Upper lobe of right lung (tissue), 1 donor: ENCODE measurements around the gene PFKFB4. TPM values are rescaled to one million over a fixed set of nuclear protein-coding genes. Genes with fewer than 3 reads are reported as not detected.

Experiments used
- ATAC-seq: fragments of 200-7000 bp; cut with Tn5 transposase; one replicate; pipeline ENCODE4 v1.9.1; 2020; ENCODE audit warnings: mild to moderate bottlenecking, moderate library complexity
- DNase-seq: peaks from one replicate; pipeline ENCODE4 v3.0.0-alpha.2; 2020
- H3K27ac ChIP-seq: fragments of 200-600 bp; one replicate; pipeline ENCODE4 v1.8.0; 2022
- H3K27me3 ChIP-seq: fragments of 200-600 bp; one replicate; pipeline ENCODE4 v1.8.0; 2022; ENCODE audit warnings: mild to moderate bottlenecking
- H3K36me3 ChIP-seq: fragments of 200-600 bp; one replicate; pipeline ENCODE4 v1.8.0; 2022
- H3K4me1 ChIP-seq: fragments of 200-600 bp; one replicate; pipeline ENCODE4 v1.8.0; 2022
- H3K4me3 ChIP-seq: fragments of 200-600 bp; one replicate; pipeline ENCODE4 v1.8.0; 2022; ENCODE audit warnings: mild to moderate bottlenecking
- H3K9me3 ChIP-seq: fragments of 200-600 bp; one replicate; pipeline ENCODE4 v1.8.0; 2022
- CTCF ChIP-seq: fragments of 200-600 bp; IDR thresholded peaks from one replicate; pipeline ENCODE4 v1.8.0; 2022; ENCODE audit warnings: antibody characterized with exemption
- intact Hi-C: fragments of 100-400 bp; cut with DNase I; formaldehyde crosslinking; loops from one replicate; pipeline ENCODE4 v1.11.0; 2022
- total RNA-seq: library from RNA; stranded (reverse); fragmentation: NEBNext Ultra II Directional; extraction: Animal tissue kit (Norgen Biotek cat#: 25700); gene quantifications from one replicate; pipeline ENCODE4 v1.2.1, GENCODE V29; 2021
- donor health status: DM: no; HTN: yes; CAD: no; lungs with severe emphysema.

The PFKFB4 gene
- total RNA-seq, 1 donor from 2014 or later, result 11.0 TPM

- no peak for ATAC-seq
- TF ChIP-seq CTCF, result no peak
- peaks cover 13% of the 10 kb centered on the region for H3K27me3 ChIP-seq
- H3K9me3 ChIP-seq, result no peaks in the 10 kb centered on the region
- H3K27ac ChIP-seq, result no peak overlapping the region
- DNase-seq, result no peak
- intact Hi-C loops, result no loop called here
- H3K36me3 ChIP-seq, result no peaks in the 10 kb centered on the region
- no peak overlapping the region for H3K4me3 ChIP-seq
- peaks cover 3% of the 10 kb centered on the region for H3K4me1 ChIP-seq
Measured at GRCh38 chr3:48591436-48591835, 34.8 kb upstream of the PFKFB4 start.

- no peak for ATAC-seq
- Histone ChIP-seq H3K27ac (no peak overlapping the region), H3K4me1 (no peaks in the 10 kb centered on the region), H3K4me3 (no peak overlapping the region), H3K36me3 (no peaks in the 10 kb centered on the region), H3K27me3 (peaks cover 5% of the 10 kb centered on the region), H3K9me3 (no peaks in the 10 kb centered on the region)
- no peak for DNase-seq
- no peak for TF ChIP-seq CTCF
- intact Hi-C loops, result no loop called here
Measured at GRCh38 chr3:48588230-48588629, 31.6 kb upstream of the PFKFB4 start.

- no peak overlapping the region for H3K27ac ChIP-seq
- intact Hi-C loops, result no loop called here
- no peaks in the 10 kb centered on the region for H3K9me3 ChIP-seq
- H3K4me1 ChIP-seq, result no peaks in the 10 kb centered on the region
- no peak for TF ChIP-seq CTCF
- DNase-seq (no peak), ATAC-seq (no peak)
- H3K4me3 ChIP-seq, result no peak overlapping the region
- peaks cover 4% of the 10 kb centered on the region for H3K27me3 ChIP-seq
- no peaks in the 10 kb centered on the region for H3K36me3 ChIP-seq
Measured at GRCh38 chr3:48587686-48588085, 31.1 kb upstream of the PFKFB4 start.

GRCh38 chr3:48585411-48585810, 28.8 kb upstream of the PFKFB4 start:
- DNase-seq (no peak), ATAC-seq (no peak)
- Histone ChIP-seq H3K4me1 (no peaks in the 10 kb centered on the region), H3K27ac (no peak overlapping the region), H3K27me3 (no peaks in the 10 kb centered on the region), H3K36me3 (no peaks in the 10 kb centered on the region), H3K4me3 (no peak overlapping the region), H3K9me3 (no peaks in the 10 kb centered on the region)
- intact Hi-C loops, result no loop called here
- TF ChIP-seq CTCF, result no peak

- no peak for DNase-seq
- H3K27me3 ChIP-seq, result no peaks in the 10 kb centered on the region
- H3K36me3 ChIP-seq, result no peaks in the 10 kb centered on the region
- no peak for TF ChIP-seq CTCF
- no peak overlapping the region for H3K4me3 ChIP-seq
- H3K4me1 ChIP-seq, result no peaks in the 10 kb centered on the region
- no peak for ATAC-seq
- no peaks in the 10 kb centered on the region for H3K9me3 ChIP-seq
- intact Hi-C loops, result no loop called here
- H3K27ac ChIP-seq, result no peak overlapping the region
Measured at GRCh38 chr3:48584836-48585235, 28.2 kb upstream of the PFKFB4 start.
